HG03066 (cell line): ENCODE measurements around the gene BLOC1S1.

Experiments used
- ATAC-seq: cut with Tn5 transposase; IDR thresholded peaks from one replicate; pipeline ENCODE4 v1.9.1; 2021; ENCODE audit warnings: low read depth; ENCODE audit not compliant: unreplicated experiment

BLOC1S1 gene

GRCh38 chr12:55707841-55708694 is 7.8 kb upstream of the BLOC1S1 start, which contains the start of gene ITGA7:
Gene ITGA7, minus strand, starts transcription at chr12:55707904. Its CDS starts 222 bp downstream, at chr12:55707682.
- peak; percentile 54 for ATAC-seq

GRCh38 chr12:55708695-55709233 is 7.1 kb upstream of the BLOC1S1 start:
- no peak for ATAC-seq

DNA sequence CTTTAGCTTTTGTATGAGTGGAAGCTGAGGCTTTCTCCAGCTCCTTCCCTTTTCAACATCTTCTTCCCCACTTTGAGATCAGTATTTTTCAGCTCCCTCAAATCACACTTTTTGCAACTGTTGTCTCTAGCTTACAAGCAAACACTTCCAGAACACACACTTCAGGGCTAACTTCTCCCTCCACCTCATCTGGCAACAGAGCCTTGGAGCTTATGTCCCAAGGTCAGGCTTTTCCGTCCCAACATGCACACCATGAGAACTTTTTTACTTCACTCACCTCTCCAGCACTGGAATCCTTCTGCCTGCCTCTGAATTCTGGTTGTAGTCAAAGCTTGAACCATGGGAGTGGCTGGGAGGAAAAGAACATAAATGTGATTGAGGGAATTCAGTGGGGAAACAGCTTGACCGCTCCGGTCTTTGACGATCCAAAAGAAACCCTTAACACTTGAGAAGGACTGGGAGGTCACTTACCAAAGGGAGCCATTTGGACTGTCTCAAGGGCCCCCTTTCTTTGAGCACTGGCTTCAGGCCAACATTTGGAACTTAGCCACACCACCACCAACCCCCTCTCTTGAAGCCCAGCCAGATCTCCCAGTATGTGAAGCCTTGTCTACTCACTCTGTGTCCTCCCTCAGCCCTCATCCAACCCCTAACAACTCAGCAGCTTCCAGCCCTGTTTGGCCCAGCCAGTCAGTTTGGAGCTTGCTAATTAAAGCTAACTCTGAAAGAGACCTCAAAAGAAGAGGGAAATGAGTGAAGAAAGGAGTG is 3.9 kb upstream of the BLOC1S1 start:
- ATAC-seq = no peak

GRCh38 chr12:55712700-55713415 is 3.0 kb upstream of the BLOC1S1 start:
- ATAC-seq = no peak

GRCh38 chr12:55713721-55714120 is 2.1 kb upstream of the BLOC1S1 start:
- ATAC-seq = no peak

DNA sequence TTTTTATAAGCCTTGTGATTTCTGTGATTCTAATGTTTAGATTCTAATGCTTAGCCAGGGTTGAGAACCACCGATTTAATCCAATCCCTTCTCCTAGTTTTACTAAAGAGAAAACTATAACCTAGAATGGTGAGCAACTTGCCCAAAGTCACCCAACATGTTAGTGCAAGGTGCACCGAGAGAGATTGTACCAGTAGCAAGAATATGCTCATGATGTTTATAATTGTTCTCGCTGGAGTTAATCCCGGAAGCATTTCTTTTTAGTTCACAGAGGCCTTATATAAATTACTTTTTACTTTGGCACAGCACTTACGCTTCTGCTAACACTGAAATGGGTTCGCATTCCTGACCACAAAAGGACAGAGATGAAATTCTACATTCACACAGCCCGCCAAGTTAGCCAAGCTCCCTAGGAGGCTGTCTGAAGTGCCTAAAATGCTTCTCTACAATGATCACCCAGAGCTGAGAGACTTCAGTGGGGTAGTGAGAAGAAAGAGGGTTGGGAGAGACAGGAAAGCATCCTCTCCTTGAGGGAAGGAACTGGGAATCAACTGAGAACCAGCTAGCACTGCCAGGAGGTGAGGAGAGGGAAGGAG is 579 bp upstream of the BLOC1S1 start:
- ATAC-seq = no peak

DNA sequence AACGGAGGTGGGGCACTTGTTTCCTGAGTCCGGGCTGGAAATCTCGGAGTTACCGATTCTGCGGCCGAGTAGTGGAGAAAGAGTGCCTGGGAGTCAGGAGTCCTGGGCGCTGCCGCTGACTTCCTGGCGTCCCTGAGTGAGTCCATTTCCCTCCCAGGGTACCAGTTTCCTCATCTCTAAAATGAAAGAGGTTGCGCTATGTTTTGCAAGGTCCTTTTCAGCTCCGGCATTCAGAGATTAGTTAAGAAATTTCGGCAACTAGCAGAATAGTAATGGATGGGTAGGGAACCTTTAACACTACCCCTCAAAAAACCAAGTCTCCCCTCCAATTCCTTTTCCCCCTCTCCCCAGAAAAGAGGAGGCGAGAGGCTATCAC is 724 bp downstream of the BLOC1S1 start:
- ATAC-seq = no peak

DNA sequence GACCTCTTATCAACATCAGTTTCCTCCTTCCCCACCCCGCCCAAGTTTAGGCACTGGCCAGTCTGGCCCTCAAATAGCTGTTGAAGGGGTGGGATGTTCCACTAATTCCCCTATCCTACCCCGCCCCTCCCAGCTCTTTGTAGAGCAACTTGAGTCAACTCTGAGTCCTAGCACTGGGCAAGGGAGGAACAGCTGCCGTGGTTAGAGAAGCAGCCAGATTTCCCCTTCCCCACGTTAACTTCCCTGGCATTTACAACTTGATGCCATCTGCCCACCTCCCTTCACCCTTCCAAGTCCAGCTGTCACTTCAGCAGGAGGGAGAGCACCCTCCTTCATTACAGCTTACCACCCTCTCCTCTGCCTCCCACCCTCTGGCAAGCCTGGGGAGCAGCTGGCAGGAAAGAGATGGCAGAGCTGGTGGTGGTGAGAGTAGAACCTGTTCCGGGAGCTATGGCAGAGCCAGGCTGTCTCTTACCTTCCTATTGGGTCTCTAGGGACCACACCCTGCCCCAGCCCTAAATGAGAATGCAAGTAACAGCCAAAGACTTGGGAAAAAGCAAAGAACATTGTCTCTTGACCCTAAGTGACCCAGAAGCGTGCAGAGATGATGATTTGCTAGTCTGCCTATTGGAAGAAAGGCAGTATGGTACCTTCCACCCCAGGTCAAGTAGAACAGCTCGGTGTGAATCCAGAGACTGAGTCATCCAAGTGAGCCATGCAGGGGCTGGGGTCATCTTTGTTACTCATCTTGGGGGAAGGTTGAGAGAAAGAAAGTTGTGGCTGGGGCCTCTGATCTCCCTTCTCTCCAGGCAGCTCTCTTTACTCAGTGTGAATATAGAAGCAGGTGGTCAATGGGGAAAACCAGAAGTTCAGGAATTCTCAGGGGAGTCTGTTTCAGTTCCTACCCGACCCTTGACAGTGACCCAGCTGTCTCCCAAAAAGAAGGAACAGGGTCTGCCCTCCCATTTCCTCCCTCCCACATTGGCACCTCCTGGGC is 1.5 kb downstream of the BLOC1S1 start:
- no peak for ATAC-seq

DNA sequence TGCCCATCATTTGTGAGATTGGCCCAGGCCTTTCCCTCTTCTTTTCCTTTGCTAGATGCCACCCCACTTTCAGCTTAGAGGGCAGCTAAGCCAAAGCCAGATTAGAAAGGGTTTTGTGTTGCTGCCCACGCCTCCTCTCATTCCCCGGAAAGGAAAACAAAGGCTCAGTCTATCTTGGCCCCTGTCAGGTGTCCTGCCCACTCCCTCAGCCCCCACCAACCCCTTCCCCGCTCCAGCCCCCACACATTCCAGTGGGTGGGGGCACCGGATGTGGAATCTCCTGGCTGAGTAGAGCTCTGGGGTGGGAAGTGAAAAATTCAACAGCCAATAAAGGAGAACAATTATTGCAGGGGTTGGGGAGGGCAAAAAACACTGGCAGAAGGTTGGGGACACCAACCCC is 2.2 kb downstream of the BLOC1S1 start:
- ATAC-seq = no peak

DNA sequence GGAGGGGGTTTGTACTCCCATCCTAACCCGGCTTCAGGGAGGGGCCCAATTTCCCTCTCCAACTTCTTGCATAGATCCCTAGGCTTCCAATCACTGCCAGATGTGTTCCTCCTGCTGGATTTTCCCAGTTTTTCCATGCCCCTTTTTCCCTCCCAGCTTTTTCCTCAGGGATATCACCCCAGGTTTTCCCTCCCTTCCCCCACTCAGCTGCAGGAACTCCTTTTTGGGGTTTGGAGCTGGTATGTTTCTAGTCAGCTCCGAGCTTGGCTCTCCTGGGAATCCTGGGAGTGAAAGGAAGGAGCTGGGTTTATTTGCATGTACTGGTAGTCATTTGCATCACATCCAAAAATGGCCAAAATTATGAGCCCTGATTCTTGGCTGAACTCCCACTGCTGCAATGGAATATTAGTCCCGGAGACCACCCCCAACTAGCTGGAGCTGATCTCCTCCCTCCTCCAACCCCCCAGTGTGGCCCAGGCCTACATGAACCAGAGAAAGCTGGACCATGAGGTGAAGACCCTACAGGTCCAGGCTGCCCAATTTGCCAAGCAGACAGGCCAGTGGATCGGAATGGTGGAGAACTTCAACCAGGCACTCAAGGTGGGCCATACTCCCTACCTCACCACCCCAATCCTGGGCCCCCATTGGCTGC is 2.9 kb downstream of the BLOC1S1 start:
- ATAC-seq = no peak

- ATAC-seq = no peak
Measured at GRCh38 chr12:55719371-55719770, 3.5 kb downstream of the BLOC1S1 start.

DNA sequence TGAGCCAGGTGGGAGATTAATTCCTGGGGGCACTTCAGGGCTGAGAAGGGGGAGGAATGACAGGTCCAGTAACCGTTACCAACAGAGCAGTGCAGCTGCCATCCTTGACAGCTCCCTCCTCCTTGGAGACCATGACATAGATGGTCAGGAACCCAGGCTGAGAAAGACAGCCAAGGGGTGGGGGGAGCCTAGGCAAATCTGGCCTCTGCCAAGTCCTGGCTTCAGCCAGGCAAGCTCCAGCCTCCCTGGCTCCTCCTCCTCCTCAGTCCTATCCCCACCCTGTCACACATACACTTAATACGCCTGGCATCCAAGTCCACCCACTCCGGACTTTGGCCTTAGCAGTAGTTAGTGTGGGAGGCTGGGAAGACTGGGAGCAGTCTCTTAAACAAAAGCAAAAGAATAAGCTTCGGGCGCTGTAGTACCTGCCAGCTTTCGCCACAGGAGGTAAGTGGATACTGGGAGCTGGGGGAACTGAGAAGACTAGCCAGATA is 4.3 kb downstream of the BLOC1S1 start, which contains the start of gene RDH5:
TSS of gene RDH5 (plus strand) at position 323 of the 494 bp plus-strand sequence. CDS start 792 bp downstream, outside the sequence.
- ATAC-seq = no peak

- ATAC-seq = no peak
Measured at GRCh38 chr12:55720894-55721444, 5.1 kb downstream of the BLOC1S1 start.

GRCh38 chr12:55721601-55722213 is 5.9 kb downstream of the BLOC1S1 start:
- no peak for ATAC-seq

DNA sequence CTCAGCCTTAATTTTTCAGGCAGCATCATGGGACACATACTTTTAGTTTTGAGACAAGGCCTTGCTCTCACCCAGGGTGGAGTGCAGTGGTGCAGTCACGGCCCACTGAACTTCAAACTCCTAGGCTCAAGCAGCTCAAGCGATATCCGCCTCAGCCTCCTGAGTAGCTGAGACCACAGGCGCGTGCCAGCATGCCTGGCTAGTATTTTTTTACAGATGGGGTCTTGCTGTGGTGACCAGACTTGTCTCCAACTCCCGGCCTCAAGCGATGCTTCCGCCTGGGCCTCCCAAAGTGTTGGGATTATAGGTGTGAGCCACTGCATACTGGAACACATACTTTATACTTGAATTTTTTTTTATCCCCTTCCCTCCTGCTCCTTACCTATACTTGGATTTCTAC is 7.1 kb downstream of the BLOC1S1 start:
- ATAC-seq = no peak

GRCh38 chr12:55723516-55724225 is 7.8 kb downstream of the BLOC1S1 start:
- ATAC-seq = no peak
